ENCODE results near the gene LY6G6F. TPM values are rescaled to one million over a fixed set of nuclear protein-coding genes. Genes with fewer than 3 reads are reported as not detected.

LY6G6F gene
- total and polyA plus RNA-seq, 10 of the 15 experiments (the other 5 are each of a cell fraction or from before 2014, with no cell fraction given), result not detected

DNA sequence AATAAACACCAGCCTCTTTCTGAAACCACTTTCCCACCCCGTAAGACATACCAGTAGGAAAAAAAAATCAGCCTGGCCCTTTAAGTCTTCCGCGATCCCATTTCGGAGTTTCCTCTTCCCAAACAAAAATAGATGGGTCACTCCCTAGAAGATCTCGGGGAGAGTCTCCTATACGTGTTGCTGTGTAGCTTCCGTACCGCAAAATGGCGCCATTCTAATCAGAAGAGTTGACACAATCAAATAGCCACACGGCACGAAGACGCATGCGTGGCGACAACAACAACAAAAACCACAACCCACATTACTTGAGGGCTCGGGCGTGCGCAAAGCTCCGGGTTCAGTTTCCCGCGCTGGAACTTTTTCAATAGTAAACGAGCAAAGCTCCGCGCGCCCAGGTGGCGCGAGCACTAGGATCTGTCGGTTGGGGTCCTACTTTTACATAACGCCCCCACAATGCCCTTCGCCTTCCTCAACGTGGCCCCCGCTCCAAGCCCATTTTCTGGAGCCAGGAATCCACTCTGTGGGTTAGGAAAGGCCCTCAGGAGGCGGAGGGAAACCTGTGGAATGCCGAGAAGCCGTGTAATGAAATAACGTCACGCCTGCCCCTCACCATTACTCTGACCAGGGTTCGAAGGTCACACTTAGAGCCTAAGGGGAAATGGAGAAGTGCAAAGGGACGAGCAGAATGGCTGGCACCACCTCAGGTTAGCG is 41.7 kb upstream of the LY6G6F start, which contains the start of gene GPANK1:
GPANK1 (minus strand) TSS at position 208 of the 711 bp plus-strand sequence. CDS start 519 bp downstream, outside the sequence.
- ChIA-PET SMC1A (ENCODE audit: uncharacterized antibody, unreplicated experiment) (interaction anchor here (1.0 to 2.6 kb wide), 5 partner anchors 11 to 114 kb away, joined by 3 to 31 read pairs (median 3); partner anchors contain the start of genes APOM and BAG6), CTCF (interaction anchor here (0.8 to 2.3 kb wide), 3 partner anchors 10 to 67 kb away, joined by 3 to 15 read pairs (median 5); partner anchors contain the start of gene BAG6), POLR2A (interaction anchor here (0.6 to 5.9 kb wide), 20 partner anchors 12 to 295 kb away, joined by 3 to 107 read pairs (median 4); partner anchors contain the start of genes ABHD16A, APOM, BAG6 and DDX39B), RAD21 (ENCODE audit: unreplicated experiment) (interaction anchor here (0.8 to 1.6 kb wide), 7 partner anchors 13 to 171 kb away, joined by 3 to 8 read pairs (median 5); partner anchors contain the start of genes AIF1, BAG6, NCR3 and TNF)
- Histone ChIP-seq H2AFZ (ENCODE audit: control insufficient read depth, low read depth, low read length) (peak within 1 kb of the TSS; percentile 6), H3K27ac (ENCODE audit: control insufficient read depth, insufficient read depth) (peak within 1 kb of the TSS; percentile 94), H3K9ac (ENCODE audit: control insufficient read depth, insufficient read depth, low read length) (peak within 1 kb of the TSS; percentile 89), H4K20me1 (ENCODE audit: control insufficient read depth, insufficient read depth) (no peaks in the 10 kb centered on the region), H3K4me2 (ENCODE audit: control insufficient read depth, insufficient read depth) (peak within 1 kb of the TSS; percentile 78), H3K36me3 (ENCODE audit: control insufficient read depth in 2 of 2, insufficient read depth in 2 of 2, low read length in 1 of 2) (peaks cover 11 to 33% of the 10 kb centered on the region in 2 experiments), H3K9me3 (replicated peaks; ENCODE audit: control insufficient read depth, insufficient read depth, low read length) (no peaks in the 10 kb centered on the region; the same call in 2 of the 3 replicates), H3K79me2 (ENCODE audit: control insufficient read depth, insufficient read depth, low read length) (peaks cover 57% of the 10 kb centered on the region), H3K27me3 (replicated peaks in 1 of 2; ENCODE audit: control insufficient read depth in 2 of 2, insufficient read depth in 2 of 2, low read length in 1 of 2) (no peaks in the 10 kb centered on the region), H3K4me1 (ENCODE audit: control insufficient read depth, insufficient read depth, low read length) (peaks cover 37% of the 10 kb centered on the region), H3K4me3 (peak within 1 kb of the TSS; percentile 93)
- no TSS peak for BruUV-seq (replicated peaks)
- in situ Hi-C loops (cut with MboI), result no loop called here
- under 1% methylated on average over 39 of the region's 39 CpGs for WGBS (ENCODE audit: insufficient coverage, insufficient replicate concordance, low lambda C conversion rate, missing lambda C conversion rate)
- FAIRE-seq (peak; percentile 96), ATAC-seq (peak; percentile 67), DNase-seq (ENCODE audit: low read depth, low spot score) (peak; percentile 87)
- intact Hi-C loops (cut with micrococcal nuclease; ENCODE audit: unreplicated experiment), result loop anchor here (1.0 to 5.0 kb wide), 3 partner anchors 45 to 167 kb away; partner anchors contain the start of genes CLIC1 and PRRC2A
- TF ChIP-seq CBX3 (IDR thresholded peaks at IDR 0.05; ENCODE audit: borderline replicate concordance, low read depth) (no peak), WRNIP1 (IDR thresholded peaks at IDR 0.05; ENCODE audit: borderline replicate concordance, low read depth, low read length) (no peak), MTA3 (IDR thresholded peaks at IDR 0.05; ENCODE audit: borderline replicate concordance, low read length) (no peak), POLR2AphosphoS5 (IDR thresholded peaks at IDR 0.05; ENCODE audit: low read length) (peak; percentile 83), YBX1 (IDR thresholded peaks at IDR 0.05) (no peak), TAF1 (IDR thresholded peaks at IDR 0.05; ENCODE audit: borderline replicate concordance, low read depth, low read length) (peak; percentile 72), CHD2 (IDR thresholded peaks at IDR 0.05; ENCODE audit: borderline replicate concordance, low read depth, low read length) (no peak), SMC3 (IDR thresholded peaks at IDR 0.05; ENCODE audit: borderline replicate concordance, low read length) (no peak), SIX5 (IDR thresholded peaks at IDR 0.05; ENCODE audit: low read depth, low read length, severe bottlenecking) (peak; percentile 28), POU2F2 (IDR thresholded peaks at IDR 0.05; ENCODE audit: borderline replicate concordance, low read depth, low read length) (peak; percentile 40; the same call in 1 of the 3 replicates), FOS (IDR thresholded peaks at IDR 0.05; ENCODE audit: borderline replicate concordance, extremely low read depth, insufficient read length) (no peak), NFYB (IDR thresholded peaks at IDR 0.05; ENCODE audit: insufficient read depth, low read depth, low read length) (0 out of 2 replicates have a peak, but pooled peaks have one; percentile 18), ZSCAN29 (IDR thresholded peaks at IDR 0.05) (no peak), TCF7 (IDR thresholded peaks at IDR 0.05; ENCODE audit: borderline replicate concordance) (0 out of 2 replicates have a peak, but pooled peaks have one; percentile 33), MEF2B (IDR thresholded peaks at IDR 0.05; ENCODE audit: partially characterized antibody, poor library complexity, severe bottlenecking) (peak; percentile 26), EGR1 (IDR thresholded peaks at IDR 0.05; ENCODE audit: borderline replicate concordance in 1 of 2, low read depth in 2 of 2, low read length in 2 of 2) (peak in 1 of 2 experiments; percentile 44; a peak in 1 of 3 replicates), ATF7 (IDR thresholded peaks at IDR 0.05; ENCODE audit: low read depth) (peak; percentile 46), HDAC6 (IDR thresholded peaks at IDR 0.05; ENCODE audit: unreplicated experiment) (no peak), BACH1 (IDR thresholded peaks at IDR 0.05; ENCODE audit: borderline replicate concordance) (peak; percentile 8; the same call in 1 of the 2 replicates)
- TF ChIP-seq, protein P1, sequence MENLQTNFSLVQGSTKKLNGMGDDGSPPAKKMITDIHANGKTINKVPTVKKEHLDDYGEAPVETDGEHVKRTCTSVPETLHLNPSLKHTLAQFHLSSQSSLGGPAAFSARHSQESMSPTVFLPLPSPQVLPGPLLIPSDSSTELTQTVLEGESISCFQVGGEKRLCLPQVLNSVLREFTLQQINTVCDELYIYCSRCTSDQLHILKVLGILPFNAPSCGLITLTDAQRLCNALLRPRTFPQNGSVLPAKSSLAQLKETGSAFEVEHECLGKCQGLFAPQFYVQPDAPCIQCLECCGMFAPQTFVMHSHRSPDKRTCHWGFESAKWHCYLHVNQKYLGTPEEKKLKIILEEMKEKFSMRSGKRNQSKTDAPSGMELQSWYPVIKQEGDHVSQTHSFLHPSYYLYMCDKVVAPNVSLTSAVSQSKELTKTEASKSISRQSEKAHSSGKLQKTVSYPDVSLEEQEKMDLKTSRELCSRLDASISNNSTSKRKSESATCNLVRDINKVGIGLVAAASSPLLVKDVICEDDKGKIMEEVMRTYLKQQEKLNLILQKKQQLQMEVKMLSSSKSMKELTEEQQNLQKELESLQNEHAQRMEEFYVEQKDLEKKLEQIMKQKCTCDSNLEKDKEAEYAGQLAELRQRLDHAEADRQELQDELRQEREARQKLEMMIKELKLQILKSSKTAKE (IDR thresholded peaks at IDR 0.05; ENCODE audit: low read depth, poor library complexity, severe bottlenecking), result no peak

Data from GM12878 (cell line).